Adipocyte (in vitro differentiated cells): ENCODE data around the gene SPG21.
A peak's percentile ranks its signal among the peaks of the same experiment; 100 is the strongest.

Experiments used
- DNase-seq: peaks from one replicate; pipeline ENCODE4 v3.0.0-alpha.2; 2015; ENCODE audit warnings: low read depth
- H3K27me3 ChIP-seq: replicated peaks from 2 replicates; pipeline ENCODE4 v1.7.0; 2013; ENCODE audit warnings: mild to moderate bottlenecking, low read length, moderate library complexity; ENCODE audit not compliant: control insufficient read depth, insufficient read depth
- H3K36me3 ChIP-seq: 2 replicates; pipeline ENCODE4 v1.7.0; 2013; ENCODE audit warnings: low read length, mild to moderate bottlenecking, moderate library complexity; ENCODE audit not compliant: control insufficient read depth, insufficient read depth, severe bottlenecking
- H3K4me1 ChIP-seq: 2 replicates; pipeline ENCODE4 v1.7.0; 2013; ENCODE audit warnings: mild to moderate bottlenecking, low read length, moderate library complexity; ENCODE audit not compliant: control insufficient read depth, insufficient read depth
- H3K4me3 ChIP-seq: 2 replicates; pipeline ENCODE4 v1.7.0; 2013; ENCODE audit warnings: mild to moderate bottlenecking, low read length, moderate library complexity
- H3K9ac ChIP-seq: 2 replicates; pipeline ENCODE4 v1.7.0; 2013; ENCODE audit warnings: mild to moderate bottlenecking, low read length, moderate library complexity
- H3K9me3 ChIP-seq: 2 replicates; pipeline ENCODE4 v1.7.0; 2013; ENCODE audit warnings: mild to moderate bottlenecking, low read length, moderate library complexity; ENCODE audit not compliant: control insufficient read depth

Gene SPG21, protein sequence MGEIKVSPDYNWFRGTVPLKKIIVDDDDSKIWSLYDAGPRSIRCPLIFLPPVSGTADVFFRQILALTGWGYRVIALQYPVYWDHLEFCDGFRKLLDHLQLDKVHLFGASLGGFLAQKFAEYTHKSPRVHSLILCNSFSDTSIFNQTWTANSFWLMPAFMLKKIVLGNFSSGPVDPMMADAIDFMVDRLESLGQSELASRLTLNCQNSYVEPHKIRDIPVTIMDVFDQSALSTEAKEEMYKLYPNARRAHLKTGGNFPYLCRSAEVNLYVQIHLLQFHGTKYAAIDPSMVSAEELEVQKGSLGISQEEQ

DNA sequence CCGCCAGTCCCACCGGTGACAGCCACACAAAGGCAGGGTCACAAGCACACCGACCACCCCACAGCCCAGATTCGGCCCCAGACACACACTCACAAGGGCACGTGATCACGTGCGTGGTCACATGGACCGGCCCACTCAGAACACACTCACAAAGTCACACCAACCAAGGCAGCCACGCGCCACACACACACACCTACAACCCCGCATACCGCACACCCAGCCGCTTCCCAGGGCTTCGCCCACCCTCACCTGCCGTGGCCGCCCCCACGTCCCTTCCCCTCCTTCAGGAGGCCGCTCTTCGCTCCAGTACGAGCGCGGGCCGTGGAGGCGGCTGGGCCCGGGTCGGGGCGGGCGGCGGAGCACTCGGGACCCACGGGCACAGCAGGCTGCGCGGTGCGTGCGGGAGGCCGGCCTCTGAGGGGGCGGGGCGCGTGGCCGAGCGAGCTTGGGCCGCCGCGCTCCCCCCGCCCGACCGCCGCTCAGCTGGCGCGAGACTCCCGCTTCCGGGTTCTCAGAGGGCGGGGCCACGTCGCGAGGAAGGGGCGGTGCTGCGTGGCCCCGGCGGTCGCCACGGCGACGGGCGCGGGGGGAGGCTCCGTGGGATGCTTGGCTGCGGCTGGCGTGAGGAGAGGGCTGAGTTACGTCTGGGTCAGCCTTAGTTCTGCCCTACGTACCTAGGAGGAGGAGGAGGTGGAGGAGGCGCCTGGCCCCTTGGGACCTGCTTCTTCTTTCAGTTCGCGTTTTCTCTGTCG is at the start of gene SPG21:
Gene SPG21, minus strand, starts transcription at position 499 of the 752 bp plus-strand sequence. CDS start 6,345 bp downstream, outside the sequence.
- no peaks in the 10 kb centered on the region for H3K9me3 ChIP-seq
- peak; percentile 98 for DNase-seq
- peaks cover 25% of the 10 kb centered on the region for H3K4me1 ChIP-seq
- peak within 1 kb of the TSS; percentile 97 for H3K4me3 ChIP-seq
- peak within 1 kb of the TSS; percentile 98 for H3K9ac ChIP-seq
- no peaks in the 10 kb centered on the region for H3K36me3 ChIP-seq
- H3K27me3 ChIP-seq, result no peaks in the 10 kb centered on the region

DNA sequence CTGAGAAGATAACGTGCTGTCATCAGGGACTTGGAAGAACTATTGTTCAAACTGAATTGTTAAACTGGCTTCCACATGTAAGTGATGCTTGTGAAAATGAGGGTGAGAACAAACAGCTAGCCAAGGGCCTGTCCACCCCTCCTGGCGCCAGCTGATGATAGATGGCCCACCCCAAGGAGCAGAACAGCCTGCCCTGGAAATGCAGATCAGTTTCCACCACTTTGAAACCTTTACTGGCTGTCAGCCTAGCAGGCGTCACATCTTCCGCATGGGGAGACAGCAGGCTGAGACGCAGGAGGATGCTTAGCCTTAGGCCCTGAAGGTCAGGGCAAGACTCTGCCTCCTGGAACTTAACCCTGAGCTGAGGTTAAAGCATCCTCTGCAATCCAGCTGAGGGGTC is 49.1 kb upstream of the SPG21 start:
- DNase-seq, result no peak
- Histone ChIP-seq H3K4me1 (peaks cover 2% of the 10 kb centered on the region), H3K9me3 (no peaks in the 10 kb centered on the region), H3K36me3 (no peaks in the 10 kb centered on the region), H3K27me3 (no peaks in the 10 kb centered on the region), H3K9ac (no peak overlapping the region), H3K4me3 (no peak overlapping the region)

DNA sequence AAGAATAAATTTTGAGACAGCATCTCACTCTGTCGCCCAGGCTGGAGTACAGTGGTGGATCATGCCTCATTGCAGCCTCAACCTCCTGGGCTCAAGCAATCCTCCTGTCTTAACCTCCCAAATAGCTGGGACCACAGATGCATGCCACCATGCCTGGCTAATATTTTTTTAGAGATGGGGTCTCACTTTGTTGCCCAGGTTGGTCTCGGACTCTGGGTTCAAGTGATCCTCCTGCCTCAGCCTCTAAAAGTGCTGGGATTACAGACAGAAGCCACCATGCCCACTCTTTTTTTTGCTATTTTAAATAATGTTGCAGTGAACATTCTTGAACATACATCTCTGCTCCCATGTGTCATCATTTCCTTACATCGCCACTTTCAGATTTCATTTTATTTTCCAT is 48.7 kb upstream of the SPG21 start:
- no peaks in the 10 kb centered on the region for H3K27me3 ChIP-seq
- no peak overlapping the region for H3K9ac ChIP-seq
- peaks cover 3% of the 10 kb centered on the region for H3K4me1 ChIP-seq
- no peaks in the 10 kb centered on the region for H3K36me3 ChIP-seq
- no peak overlapping the region for H3K4me3 ChIP-seq
- H3K9me3 ChIP-seq, result no peaks in the 10 kb centered on the region
- DNase-seq, result no peak

DNA sequence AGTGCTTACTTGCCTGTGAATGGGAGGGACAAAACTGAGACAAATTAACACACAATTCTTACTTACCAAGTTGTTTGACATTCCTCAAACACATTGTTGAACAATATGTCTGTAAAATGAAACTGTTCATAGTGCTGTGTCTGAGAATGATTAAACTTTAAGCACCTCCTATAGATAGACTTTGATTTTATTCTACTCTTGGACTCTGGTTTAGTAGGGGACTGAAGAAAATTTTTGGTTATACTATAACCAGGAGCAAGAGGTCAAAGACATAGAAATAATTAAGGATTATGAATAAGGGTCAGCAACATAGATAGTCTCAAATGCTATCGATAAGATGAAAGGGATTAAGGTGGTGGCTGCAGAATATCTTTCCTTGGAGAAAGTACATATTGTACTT is 47.6 kb upstream of the SPG21 start:
- H3K9me3 ChIP-seq, result no peaks in the 10 kb centered on the region
- no peak overlapping the region for H3K4me3 ChIP-seq
- no peaks in the 10 kb centered on the region for H3K36me3 ChIP-seq
- H3K4me1 ChIP-seq, result peaks cover 3% of the 10 kb centered on the region
- DNase-seq, result no peak
- no peak overlapping the region for H3K9ac ChIP-seq
- H3K27me3 ChIP-seq, result no peaks in the 10 kb centered on the region

DNA sequence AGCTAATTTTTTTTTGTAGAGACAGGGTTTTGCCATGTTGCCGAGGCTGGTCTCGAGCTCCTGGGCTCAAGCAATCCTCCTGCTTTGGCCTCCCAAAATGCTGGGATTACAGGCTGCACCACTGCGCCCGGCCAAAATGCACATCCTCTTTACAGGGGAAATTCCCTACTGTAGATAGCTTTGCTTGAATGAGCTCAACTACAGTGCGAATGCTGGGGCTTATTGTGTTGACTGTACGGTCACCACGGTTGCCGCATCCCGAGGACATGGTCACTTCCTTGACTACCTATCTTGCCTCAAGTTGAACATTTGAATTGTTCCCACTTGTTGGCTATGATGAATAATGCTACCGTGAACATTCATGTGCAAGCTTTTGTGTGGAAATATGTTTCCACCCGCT is 45.0 kb upstream of the SPG21 start:
- no peak overlapping the region for H3K9ac ChIP-seq
- no peak for DNase-seq
- peaks cover 3% of the 10 kb centered on the region for H3K4me1 ChIP-seq

DNA sequence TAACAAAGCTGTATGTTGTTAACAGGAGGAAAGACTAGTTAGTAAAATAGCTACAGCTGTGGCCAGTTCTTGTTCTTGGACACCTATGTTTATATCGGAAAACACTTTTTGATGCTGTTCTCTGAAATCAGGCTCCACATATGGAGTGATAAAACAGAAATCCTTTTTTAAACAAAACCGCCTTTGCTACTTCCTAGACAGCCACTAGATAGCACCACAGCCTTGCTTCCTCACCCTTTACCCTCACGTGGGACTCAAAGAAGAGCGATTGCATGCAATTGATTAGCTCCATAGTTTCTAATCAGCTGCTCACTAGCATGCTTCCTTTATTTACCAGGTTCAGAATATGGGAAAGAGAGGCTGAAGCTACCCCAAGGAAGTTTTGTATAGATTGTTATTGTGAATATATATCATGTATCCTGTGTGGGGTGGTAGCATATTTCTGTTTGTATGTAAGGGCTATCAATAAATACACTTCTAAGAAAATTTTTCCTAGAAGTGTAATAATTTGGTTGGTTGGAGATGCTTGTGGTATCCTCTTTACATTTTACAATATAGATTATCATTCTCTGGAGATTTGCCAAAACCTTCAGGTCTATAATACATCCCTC is 44.0 kb upstream of the SPG21 start:
- Histone ChIP-seq H3K4me1 (peaks cover 3% of the 10 kb centered on the region), H3K9ac (peak overlapping the region; percentile 48), H3K4me3 (no peak overlapping the region), H3K27me3 (no peaks in the 10 kb centered on the region), H3K36me3 (no peaks in the 10 kb centered on the region), H3K9me3 (no peaks in the 10 kb centered on the region)
- peak; percentile 72 for DNase-seq

More for the DNA sequence above, 45.0 kb upstream of the SPG21 start:
- Histone ChIP-seq H3K4me3 (no peak overlapping the region), H3K9me3 (no peaks in the 10 kb centered on the region), H3K27me3 (no peaks in the 10 kb centered on the region), H3K36me3 (no peaks in the 10 kb centered on the region)

DNA sequence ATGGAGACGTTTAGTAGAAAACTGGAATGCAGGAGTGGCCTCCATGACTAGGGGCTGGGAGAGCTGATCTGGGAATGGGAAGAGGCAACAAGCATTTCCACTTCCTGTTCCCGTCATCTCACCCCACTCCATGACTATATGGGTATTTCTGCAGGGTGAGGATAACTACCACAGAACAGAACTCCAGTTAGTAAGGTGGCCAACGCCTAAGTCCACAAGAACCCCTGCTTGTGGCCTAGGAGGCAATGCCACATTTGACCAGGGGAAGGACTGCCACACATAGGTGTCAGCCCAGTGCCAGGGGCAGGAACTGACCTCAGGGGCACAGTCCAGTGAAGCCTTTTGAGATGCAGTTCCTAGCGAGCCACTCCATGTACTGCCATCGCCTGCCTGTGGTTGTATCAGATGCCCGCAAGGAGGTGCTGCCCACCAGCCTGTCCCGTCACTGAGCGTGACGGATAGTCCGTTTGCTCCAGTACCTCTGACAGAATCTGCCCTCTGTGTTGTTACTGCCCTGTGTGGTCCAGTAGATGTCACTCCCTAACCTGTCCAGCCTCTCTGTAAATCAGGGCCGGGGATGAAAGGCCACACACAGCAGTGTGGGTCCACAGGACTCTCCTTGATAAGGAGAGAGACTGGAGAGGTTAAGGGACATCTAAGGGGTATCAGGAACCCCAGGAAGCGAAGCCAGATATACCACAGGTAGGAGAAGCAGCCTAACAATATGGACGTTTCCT is 43.3 kb upstream of the SPG21 start:
- Histone ChIP-seq H3K9ac (no peak overlapping the region), H3K4me1 (peaks cover 8% of the 10 kb centered on the region), H3K36me3 (no peaks in the 10 kb centered on the region), H3K27me3 (no peaks in the 10 kb centered on the region), H3K9me3 (no peaks in the 10 kb centered on the region), H3K4me3 (no peak overlapping the region)
- DNase-seq, result peak; percentile 74

DNA sequence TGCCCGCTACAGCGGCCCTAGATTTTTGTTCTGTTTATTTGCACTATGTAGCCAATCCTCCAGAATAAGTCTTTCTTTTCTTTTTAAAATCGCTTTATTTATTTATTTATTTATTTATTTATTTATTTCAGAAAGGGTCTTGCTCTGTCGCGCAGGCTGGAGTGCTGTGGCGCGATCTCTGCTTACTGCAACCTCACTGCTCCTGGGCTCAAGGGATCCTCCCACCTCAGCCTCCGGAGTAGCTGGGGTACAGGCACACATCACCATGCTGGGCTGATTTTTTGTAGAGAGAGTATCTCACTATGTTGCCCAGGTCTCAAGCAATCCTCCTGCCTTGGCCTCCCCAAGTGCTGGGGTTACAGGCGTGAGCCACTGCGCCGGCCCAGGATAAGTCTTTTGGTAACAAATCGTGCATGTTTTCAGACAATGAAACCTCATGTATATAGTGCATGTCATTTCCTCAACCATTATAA is 40.1 kb upstream of the SPG21 start:
- H3K9me3 ChIP-seq, result no peaks in the 10 kb centered on the region
- H3K36me3 ChIP-seq, result peaks cover 20% of the 10 kb centered on the region
- DNase-seq, result no peak
- H3K4me3 ChIP-seq, result peak overlapping the region; percentile 99
- H3K4me1 ChIP-seq, result peaks cover 16% of the 10 kb centered on the region
- H3K27me3 ChIP-seq, result no peaks in the 10 kb centered on the region
- H3K9ac ChIP-seq, result no peak overlapping the region

DNA sequence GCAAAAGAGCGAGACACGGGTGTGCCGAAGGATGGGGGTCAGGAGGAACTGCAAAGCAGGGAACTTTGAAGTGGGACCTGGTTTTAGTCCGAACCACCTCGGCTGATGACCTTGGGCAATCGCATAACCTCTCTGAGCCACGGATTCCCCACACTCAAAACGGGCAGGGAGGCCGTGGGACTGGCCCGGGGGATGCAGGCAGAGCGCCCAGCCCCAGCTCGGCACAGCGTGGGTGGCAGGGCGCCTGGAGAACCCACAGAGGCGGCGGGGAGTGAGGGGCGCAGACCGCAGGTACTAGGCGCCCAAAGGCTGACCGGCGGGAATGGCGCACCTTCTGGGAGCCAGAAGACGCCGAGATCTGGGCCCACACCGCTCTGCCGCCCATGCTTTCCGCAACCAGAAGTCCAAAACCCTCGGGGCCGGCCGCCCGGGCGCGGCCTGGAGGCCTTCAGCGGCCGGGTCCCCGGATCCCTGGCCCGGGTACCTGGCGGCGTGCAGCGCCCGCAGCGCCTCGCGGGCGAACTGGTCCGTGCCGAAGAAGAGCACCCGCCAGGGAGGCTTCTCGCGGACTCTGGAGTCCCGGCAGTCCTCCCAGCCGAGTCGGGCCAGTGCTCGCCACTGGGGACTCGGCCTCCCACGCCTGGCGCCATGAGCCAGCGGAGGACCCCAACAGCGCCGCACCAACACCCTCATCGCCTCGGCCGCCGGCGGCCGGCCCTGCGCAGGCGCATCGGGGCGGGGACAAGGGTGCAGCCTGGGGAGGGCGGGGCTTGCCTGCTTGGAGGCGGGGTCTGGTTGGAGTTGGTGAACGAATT is 39.4 kb upstream of the SPG21 start, which contains the start of gene MTFMT:
Gene MTFMT, minus strand, starts transcription at position 719 of the 815 bp plus-strand sequence. Its CDS starts 26 bp downstream, at position 693.
- peaks cover 16% of the 10 kb centered on the region for H3K4me1 ChIP-seq
- peak within 1 kb of the TSS; percentile 94 for H3K9ac ChIP-seq
- peaks cover 26% of the 10 kb centered on the region for H3K36me3 ChIP-seq
- H3K9me3 ChIP-seq, result no peaks in the 10 kb centered on the region
- H3K4me3 ChIP-seq, result peak within 1 kb of the TSS; percentile 99
- peak; percentile 94 for DNase-seq
- H3K27me3 ChIP-seq, result no peaks in the 10 kb centered on the region

DNA sequence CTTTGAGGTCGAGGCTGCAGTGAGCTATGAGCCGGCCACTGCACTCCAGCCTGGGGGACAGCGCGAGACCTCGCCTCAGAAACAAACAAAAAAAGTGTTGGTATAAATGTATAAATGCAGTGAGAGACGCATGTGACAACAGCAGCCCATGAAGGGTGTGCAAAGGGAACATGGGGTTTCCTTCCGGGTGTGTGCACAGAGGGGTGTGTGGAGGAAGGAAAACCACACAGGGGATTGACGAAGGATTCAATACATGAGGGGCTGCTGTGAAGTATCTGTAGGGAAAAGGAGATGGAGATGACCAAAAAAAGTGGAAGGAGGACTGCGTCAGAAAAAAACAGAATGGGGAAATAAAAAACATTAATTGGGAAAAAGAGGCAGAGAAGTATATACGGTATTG is 38.6 kb upstream of the SPG21 start:
- H3K4me1 ChIP-seq, result peaks cover 14% of the 10 kb centered on the region
- no peaks in the 10 kb centered on the region for H3K9me3 ChIP-seq
- peaks cover 34% of the 10 kb centered on the region for H3K36me3 ChIP-seq
- peak overlapping the region; percentile 94 for H3K9ac ChIP-seq
- H3K27me3 ChIP-seq, result no peaks in the 10 kb centered on the region
- H3K4me3 ChIP-seq, result peak overlapping the region; percentile 99
- no peak for DNase-seq
